A549 (cell line): Measurements from ENCODE around the gene FEM1C. TPM values are rescaled to one million over a fixed set of nuclear protein-coding genes. Genes with fewer than 3 reads are reported as not detected.
"Not testable (repeated sequence)": the region's sequence is repeated elsewhere in the genome, so short reads cannot be mapped to it uniquely, and the experiment has no call there.

Source experiments
- ATAC-seq, 2 experiments: fragments of 200-7000 bp in 1 of 2; fragments of >200 bp in 1 of 2; cut with Nextera tagmentation in 1 of 2; cut with Tn5 transposase in 1 of 2; 3 replicates each; pipeline versions ENCODE4 v1.8.0 to v1.9.1; 2018 to 2020; ENCODE audit warnings: mild to moderate bottlenecking in 1 of 2, moderate library complexity in 1 of 2
- CTCF ChIA-PET: fragments of 300-600 bp; sonication (Branson Sonifier 250); formaldehyde crosslinking; extraction: SDS; loops from one replicate; lab custom pipeline; 2021; ENCODE audit warnings: antibody characterized with exemption, inconsistent platforms; lab: Yijun Ruan, JAX
- POLR2A ChIA-PET: fragments of 350-600 bp; formaldehyde crosslinking; extraction: SDS; loops from one replicate; lab custom pipeline; 2021; ENCODE audit warnings: antibody characterized with exemption, inconsistent platforms; lab: Yijun Ruan, JAX
- DNase-seq, 2 experiments: peaks; one replicate each; pipeline versions ENCODE4 v3.0.0 to v3.0.0-alpha.2; 2011 to 2016; ENCODE audit warnings: low read depth in 1 of 2, low spot score in 1 of 2
- FAIRE-seq: peaks from 2 replicates; lab custom pipeline; 2011; peaks lifted over from hg19 to GRCh38; lab: Jason Lieb, UNC
- H3K27ac ChIP-seq, 2 experiments: fragments of >200 bp; sonication (Bioruptor Twin); formaldehyde crosslinking; 3 replicates each; pipeline ENCODE4 v1.5.1; 2016 to 2017
- H3K4me1 ChIP-seq: fragments of >200 bp; sonication (Bioruptor Twin); formaldehyde crosslinking; 3 replicates; pipeline ENCODE4 v1.6.1; 2016
- H3K4me2 ChIP-seq: fragments of >200 bp; sonication (Bioruptor Twin); formaldehyde crosslinking; 3 replicates; pipeline ENCODE4 v1.6.1; 2016
- H3K4me3 ChIP-seq: fragments of >200 bp; sonication (Bioruptor Twin); formaldehyde crosslinking; 3 replicates; pipeline ENCODE4 v1.5.1; 2016
- H3K9me3 ChIP-seq: fragments of >200 bp; sonication (Bioruptor Twin); formaldehyde crosslinking; 3 replicates; pipeline ENCODE4 v1.6.1; 2016
- CEBPB ChIP-seq, 2 experiments: fragments of >200 bp in 1 of 2; sonication (Bioruptor Twin) in 1 of 2; formaldehyde crosslinking in 1 of 2; IDR thresholded peaks; 2 replicates each; pipeline ENCODE4 v1.6.1; 2012 to 2016
- CHD4 ChIP-seq: fragments of 200-600 bp; sonication (generic); IDR thresholded peaks from 2 replicates; pipeline ENCODE4 v1.6.1; 2016; ENCODE audit warnings: antibody characterized with exemption, mild to moderate bottlenecking, borderline replicate concordance
- EP300 ChIP-seq, 2 experiments: fragments of >200 bp; sonication (Bioruptor Twin); formaldehyde crosslinking; IDR thresholded peaks; 2 replicates in 1 of 2; 3 replicates in 1 of 2; pipeline ENCODE4 v1.6.1; 2016 to 2017
- FOSB ChIP-seq: fragments of 250-450 bp; sonication (Bioruptor Pico); IDR thresholded peaks from 2 replicates; pipeline ENCODE4 v1.5.0; 2020; ENCODE audit warnings: mild to moderate bottlenecking, moderate library complexity
- HOXB13 ChIP-seq: fragments of 250-450 bp; sonication (Bioruptor Pico); IDR thresholded peaks from 2 replicates; pipeline ENCODE4 v1.5.0; 2020; ENCODE audit warnings: low read depth, mild to moderate bottlenecking, moderate library complexity
- MAZ ChIP-seq: fragments of 150-350 bp; IDR thresholded peaks from 2 replicates; pipeline ENCODE4 v1.6.1; 2014; ENCODE audit warnings: antibody characterized with exemption, low read depth, low read length, borderline replicate concordance
- POLR2AphosphoS2 ChIP-seq: conservative IDR thresholded peaks from 2 replicates; pipeline ENCODE4 v1.6.1; 2012; ENCODE audit warnings: low read length, improper control_type of control experiment, inconsistent platforms
- TFCP2L1 ChIP-seq: fragments of 250-450 bp; sonication (Bioruptor Pico); IDR thresholded peaks from 2 replicates; pipeline ENCODE4 v1.5.0; 2021; ENCODE audit warnings: mild to moderate bottlenecking
- ZC3H11A ChIP-seq: fragments of 450-650 bp; IDR thresholded peaks from 2 replicates; pipeline ENCODE4 v1.6.1; 2014; ENCODE audit warnings: antibody characterized with exemption, mild to moderate bottlenecking
- WGBS: methylation state at CpG from one replicate; pipeline ENCODE4 v1.1.6; 2017; ENCODE audit errors: missing lambda C conversion rate; 5-methylcytosine and 5-hydroxymethylcytosine counted together
- polyA plus RNA-seq, 4 experiments: library from polyadenylated mRNA; depleted of rRNA in 3 of 4; stranded (reverse); fragments of >200 nt; fragmentation: RNase III in 1 of 4; extraction: RNeasy Plus Mini Kit Qiagen cat#74134 plus additional on column Dnase treatment in 1 of 4; gene quantifications; 2 replicates in 3 of 4; 3 replicates in 1 of 4; pipeline ENCODE4 v1.2.3, GENCODE V29; 2011 to 2017
- TF ChIP-seq, protein P1 (sequence below): IDR thresholded peaks from 2 replicates; pipeline ENCODE4 v1.6.1; 2012
- TF ChIP-seq, protein P2 (sequence below): fragments of 250-450 bp; sonication (Bioruptor Pico); IDR thresholded peaks from 2 replicates; pipeline ENCODE4 v1.5.0; 2021; ENCODE audit warnings: mild to moderate bottlenecking, moderate library complexity, borderline replicate concordance
- TF ChIP-seq, protein P3 (sequence below): fragments of 200-600 bp; sonication (generic); IDR thresholded peaks from 2 replicates; pipeline ENCODE4 v1.6.1; 2016; ENCODE audit warnings: antibody characterized with exemption, mild to moderate bottlenecking, moderate library complexity
- TF ChIP-seq, protein P4 (sequence below): fragments of 250-450 bp; sonication (Bioruptor Pico); IDR thresholded peaks from 2 replicates; pipeline ENCODE4 v1.5.0; 2020; ENCODE audit warnings: low read depth, mild to moderate bottlenecking, moderate library complexity

Gene FEM1C
- polyA plus RNA-seq, 2 of the 4 experiments (the other 2 are of a cell fraction) = 6.3 to 8.4 TPM

DNA sequence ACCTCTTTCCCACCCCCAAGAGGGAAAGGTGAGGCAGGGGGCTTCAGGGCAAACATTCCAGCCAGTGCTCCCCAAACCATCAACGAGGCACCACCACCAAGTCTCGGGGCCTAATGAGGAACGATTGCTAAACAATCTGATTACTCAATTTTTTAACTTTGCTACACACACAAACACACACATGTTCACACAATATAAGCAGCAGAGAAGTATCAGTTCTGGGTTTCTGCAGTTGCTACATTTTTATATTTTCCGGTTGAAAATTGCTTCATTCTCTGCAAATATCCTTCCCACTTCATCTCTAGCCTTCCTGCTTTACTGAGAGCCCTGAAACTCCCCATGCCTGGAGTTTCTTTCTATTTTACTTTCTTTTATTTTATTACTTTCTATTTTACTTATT, 60.2 kb downstream of the FEM1C start (continued):
- TF ChIP-seq, protein P1, sequence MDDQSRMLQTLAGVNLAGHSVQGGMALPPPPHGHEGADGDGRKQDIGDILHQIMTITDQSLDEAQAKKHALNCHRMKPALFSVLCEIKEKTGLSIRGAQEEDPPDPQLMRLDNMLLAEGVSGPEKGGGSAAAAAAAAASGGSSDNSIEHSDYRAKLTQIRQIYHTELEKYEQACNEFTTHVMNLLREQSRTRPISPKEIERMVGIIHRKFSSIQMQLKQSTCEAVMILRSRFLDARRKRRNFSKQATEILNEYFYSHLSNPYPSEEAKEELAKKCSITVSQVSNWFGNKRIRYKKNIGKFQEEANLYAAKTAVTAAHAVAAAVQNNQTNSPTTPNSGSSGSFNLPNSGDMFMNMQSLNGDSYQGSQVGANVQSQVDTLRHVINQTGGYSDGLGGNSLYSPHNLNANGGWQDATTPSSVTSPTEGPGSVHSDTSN = no peak
- TF ChIP-seq CHD4 (no peak), MAZ (no peak), ZC3H11A (no peak)
- TF ChIP-seq, protein P2, sequence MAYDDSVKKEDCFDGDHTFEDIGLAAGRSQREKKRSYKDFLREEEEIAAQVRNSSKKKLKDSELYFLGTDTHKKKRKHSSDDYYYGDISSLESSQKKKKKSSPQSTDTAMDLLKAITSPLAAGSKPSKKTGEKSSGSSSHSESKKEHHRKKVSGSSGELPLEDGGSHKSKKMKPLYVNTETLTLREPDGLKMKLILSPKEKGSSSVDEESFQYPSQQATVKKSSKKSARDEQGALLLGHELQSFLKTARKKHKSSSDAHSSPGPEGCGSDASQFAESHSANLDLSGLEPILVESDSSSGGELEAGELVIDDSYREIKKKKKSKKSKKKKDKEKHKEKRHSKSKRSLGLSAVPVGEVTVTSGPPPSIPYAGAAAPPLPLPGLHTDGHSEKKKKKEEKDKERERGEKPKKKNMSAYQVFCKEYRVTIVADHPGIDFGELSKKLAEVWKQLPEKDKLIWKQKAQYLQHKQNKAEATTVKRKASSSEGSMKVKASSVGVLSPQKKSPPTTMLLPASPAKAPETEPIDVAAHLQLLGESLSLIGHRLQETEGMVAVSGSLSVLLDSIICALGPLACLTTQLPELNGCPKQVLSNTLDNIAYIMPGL (CRISPR knock-in tag) = no peak

DNA sequence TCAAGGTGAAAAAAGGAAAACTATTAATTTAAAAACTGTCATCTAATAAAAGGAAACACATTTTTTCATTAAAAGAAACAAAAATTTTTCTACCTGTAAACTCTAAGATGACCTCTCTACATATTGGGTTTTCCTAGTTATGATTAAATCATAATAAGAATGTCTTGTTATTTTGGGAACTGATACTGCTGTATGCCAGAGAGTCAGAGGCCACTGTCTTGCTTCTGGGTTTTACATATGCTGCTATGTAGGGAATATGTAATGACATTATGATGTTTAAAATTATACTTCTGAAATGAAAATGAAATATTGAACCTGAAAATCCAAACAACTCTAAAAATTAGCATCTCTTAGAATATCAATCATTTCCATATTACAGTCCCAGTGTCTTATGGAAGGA, 63.7 kb downstream of the FEM1C start:
- no peak for TF ChIP-seq HOXB13 (CRISPR knock-in tag)
- TF ChIP-seq CEBPB (IDR thresholded peaks at IDR 0.05) = no peak
- TF ChIP-seq, protein P3, sequence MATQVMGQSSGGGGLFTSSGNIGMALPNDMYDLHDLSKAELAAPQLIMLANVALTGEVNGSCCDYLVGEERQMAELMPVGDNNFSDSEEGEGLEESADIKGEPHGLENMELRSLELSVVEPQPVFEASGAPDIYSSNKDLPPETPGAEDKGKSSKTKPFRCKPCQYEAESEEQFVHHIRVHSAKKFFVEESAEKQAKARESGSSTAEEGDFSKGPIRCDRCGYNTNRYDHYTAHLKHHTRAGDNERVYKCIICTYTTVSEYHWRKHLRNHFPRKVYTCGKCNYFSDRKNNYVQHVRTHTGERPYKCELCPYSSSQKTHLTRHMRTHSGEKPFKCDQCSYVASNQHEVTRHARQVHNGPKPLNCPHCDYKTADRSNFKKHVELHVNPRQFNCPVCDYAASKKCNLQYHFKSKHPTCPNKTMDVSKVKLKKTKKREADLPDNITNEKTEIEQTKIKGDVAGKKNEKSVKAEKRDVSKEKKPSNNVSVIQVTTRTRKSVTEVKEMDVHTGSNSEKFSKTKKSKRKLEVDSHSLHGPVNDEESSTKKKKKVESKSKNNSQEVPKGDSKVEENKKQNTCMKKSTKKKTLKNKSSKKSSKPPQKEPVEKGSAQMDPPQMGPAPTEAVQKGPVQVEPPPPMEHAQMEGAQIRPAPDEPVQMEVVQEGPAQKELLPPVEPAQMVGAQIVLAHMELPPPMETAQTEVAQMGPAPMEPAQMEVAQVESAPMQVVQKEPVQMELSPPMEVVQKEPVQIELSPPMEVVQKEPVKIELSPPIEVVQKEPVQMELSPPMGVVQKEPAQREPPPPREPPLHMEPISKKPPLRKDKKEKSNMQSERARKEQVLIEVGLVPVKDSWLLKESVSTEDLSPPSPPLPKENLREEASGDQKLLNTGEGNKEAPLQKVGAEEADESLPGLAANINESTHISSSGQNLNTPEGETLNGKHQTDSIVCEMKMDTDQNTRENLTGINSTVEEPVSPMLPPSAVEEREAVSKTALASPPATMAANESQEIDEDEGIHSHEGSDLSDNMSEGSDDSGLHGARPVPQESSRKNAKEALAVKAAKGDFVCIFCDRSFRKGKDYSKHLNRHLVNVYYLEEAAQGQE = no peak
- no peak for TF ChIP-seq POLR2AphosphoS2
- TF ChIP-seq, protein P4, sequence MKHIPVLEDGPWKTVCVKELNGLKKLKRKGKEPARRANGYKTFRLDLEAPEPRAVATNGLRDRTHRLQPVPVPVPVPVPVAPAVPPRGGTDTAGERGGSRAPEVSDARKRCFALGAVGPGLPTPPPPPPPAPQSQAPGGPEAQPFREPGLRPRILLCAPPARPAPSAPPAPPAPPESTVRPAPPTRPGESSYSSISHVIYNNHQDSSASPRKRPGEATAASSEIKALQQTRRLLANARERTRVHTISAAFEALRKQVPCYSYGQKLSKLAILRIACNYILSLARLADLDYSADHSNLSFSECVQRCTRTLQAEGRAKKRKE (CRISPR knock-in tag) = no peak
- TF ChIP-seq TFCP2L1 (CRISPR knock-in tag) = no peak
- TF ChIP-seq MAZ = no peak
- TF ChIP-seq EP300 (IDR thresholded peaks at IDR 0.05) = no peak
- TF ChIP-seq, all 56 proteins: peak for 0
- CTCF ChIA-PET = interaction anchor here (1.0 kb wide), 1 partner anchor 66 kb away, joined by 4 read pairs; no protein-coding TSS in a partner anchor
- POLR2A ChIA-PET = no interaction called here
- DNase-seq (no peak), FAIRE-seq (peak; percentile 13), ATAC-seq (no peak)
- H3K4me3 ChIP-seq = no peak overlapping the region
- H3K9me3 ChIP-seq = no peaks in the 10 kb centered on the region
- no peak overlapping the region for H3K4me2 ChIP-seq
- H3K4me1 ChIP-seq = no peaks in the 10 kb centered on the region
- no peak overlapping the region for H3K27ac ChIP-seq

DNA sequence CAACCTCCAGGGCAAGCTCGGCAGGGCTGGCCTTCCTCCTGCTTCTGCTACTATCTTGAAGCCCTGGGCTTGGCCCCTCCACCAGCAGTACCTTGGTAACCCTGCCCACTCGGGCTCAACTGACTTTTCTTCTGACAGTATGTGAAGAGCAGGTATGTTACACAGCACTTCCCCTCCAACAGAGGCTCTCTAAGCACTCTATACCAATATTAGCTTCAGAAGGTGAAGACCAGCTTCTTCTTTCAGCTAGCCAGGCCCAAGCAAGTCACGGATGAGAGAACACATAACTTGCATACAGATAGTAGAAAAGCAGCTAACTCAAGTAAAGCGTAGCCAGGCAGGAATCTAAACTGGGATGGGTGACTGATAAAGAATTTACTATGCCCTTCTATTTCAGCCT, 64.3 kb downstream of the FEM1C start:
- H3K4me1 ChIP-seq = no peaks in the 10 kb centered on the region
- H3K27ac ChIP-seq = no peak overlapping the region
- POLR2A ChIA-PET = no interaction called here
- ATAC-seq = no peak
- no peak for TF ChIP-seq FOSB (CRISPR knock-in tag)
- TF ChIP-seq, all 56 proteins: peak for 0
- DNase-seq = no peak
- H3K4me2 ChIP-seq = no peak overlapping the region
- CTCF ChIA-PET = interaction anchor here (1.0 kb wide), 1 partner anchor 65 kb away, joined by 4 read pairs; no protein-coding TSS in a partner anchor
- FAIRE-seq = no peak
- no peaks in the 10 kb centered on the region for H3K9me3 ChIP-seq
- no peak overlapping the region for H3K4me3 ChIP-seq
- 50% methylated on average over 4 of the region's 4 CpGs for WGBS

DNA sequence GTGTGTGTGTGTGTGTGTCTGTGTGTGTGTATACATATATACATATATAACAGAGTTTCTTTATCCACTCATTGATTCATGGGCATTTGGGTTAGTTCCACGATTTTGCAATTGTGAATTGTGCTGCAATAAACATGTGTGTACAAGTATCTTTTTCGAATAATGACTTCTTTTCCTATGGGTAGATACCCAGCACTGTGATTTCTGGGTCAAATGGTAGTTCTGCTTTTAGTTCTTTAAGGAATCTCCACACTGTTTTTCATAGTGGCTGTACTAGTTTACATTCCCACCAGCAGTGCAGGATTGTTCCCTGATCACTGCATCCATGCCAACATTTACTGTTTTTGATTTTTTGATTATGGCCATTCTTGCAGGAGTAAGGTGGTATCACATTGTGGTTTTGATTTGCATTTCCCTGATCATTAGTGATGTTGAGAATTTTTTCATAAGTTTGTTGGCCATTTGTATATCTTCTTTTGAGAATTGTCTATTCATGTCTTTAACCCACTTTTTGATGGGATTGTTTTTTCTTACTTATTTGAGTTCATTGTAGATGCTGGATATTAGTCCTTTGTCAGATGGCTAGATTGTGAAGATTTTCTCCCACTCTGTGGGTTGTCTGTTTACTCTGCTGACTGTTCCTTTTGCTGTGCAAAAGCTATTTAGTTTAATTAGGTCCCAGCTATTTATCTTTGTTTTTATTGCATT, 65.3 kb downstream of the FEM1C start:
- H3K9me3 ChIP-seq, H3K27ac ChIP-seq, H3K4me2 ChIP-seq, H3K4me1 ChIP-seq, POLR2A ChIA-PET, FAIRE-seq, ATAC-seq, CTCF ChIA-PET, H3K4me3 ChIP-seq, DNase-seq: not testable (repeated sequence)
- 24% methylated on average over 2 of the region's 2 CpGs for WGBS
